AG10803 (cell line): Measurements from ENCODE around the gene DSE.

Experiments
- DNase-seq: peaks from one replicate; pipeline ENCODE4 v3.0.0; 2010; ENCODE audit warnings: low read depth
- H3K4me3 ChIP-seq: 2 replicates; pipeline ENCODE4 v1.5.1; 2011; ENCODE audit warnings: mild to moderate bottlenecking, low read length, control low read depth
- TF ChIP-seq, protein P1 (sequence below): conservative IDR thresholded peaks from 2 replicates; pipeline ENCODE4 v1.5.1; 2011; ENCODE audit warnings: mild to moderate bottlenecking, low read length, control low read depth, inconsistent platforms

Gene DSE

DNA sequence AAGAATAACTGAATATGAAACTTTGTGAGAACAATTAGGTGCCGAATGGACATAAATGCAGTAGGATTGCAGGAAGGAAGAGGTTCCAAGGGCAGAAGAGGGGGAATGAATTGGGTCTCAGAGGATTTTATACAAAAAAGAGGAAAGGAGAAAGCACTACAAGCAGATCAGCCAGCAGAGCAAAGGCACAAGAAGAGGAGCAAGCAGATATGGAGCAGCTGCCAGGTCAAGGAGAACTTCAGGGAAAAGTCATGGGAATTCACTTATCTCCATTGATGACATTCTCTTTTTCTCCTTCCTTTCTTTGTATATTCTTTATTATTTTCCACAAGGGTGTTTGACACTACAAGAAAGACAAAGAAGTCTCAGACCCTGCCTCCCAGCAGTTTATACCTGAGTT lies 9.6 kb downstream of the DSE start:
- no peak overlapping the region for H3K4me3 ChIP-seq
- TF ChIP-seq, protein P1, sequence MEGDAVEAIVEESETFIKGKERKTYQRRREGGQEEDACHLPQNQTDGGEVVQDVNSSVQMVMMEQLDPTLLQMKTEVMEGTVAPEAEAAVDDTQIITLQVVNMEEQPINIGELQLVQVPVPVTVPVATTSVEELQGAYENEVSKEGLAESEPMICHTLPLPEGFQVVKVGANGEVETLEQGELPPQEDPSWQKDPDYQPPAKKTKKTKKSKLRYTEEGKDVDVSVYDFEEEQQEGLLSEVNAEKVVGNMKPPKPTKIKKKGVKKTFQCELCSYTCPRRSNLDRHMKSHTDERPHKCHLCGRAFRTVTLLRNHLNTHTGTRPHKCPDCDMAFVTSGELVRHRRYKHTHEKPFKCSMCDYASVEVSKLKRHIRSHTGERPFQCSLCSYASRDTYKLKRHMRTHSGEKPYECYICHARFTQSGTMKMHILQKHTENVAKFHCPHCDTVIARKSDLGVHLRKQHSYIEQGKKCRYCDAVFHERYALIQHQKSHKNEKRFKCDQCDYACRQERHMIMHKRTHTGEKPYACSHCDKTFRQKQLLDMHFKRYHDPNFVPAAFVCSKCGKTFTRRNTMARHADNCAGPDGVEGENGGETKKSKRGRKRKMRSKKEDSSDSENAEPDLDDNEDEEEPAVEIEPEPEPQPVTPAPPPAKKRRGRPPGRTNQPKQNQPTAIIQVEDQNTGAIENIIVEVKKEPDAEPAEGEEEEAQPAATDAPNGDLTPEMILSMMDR, result no peak
- no peak for DNase-seq

DNA sequence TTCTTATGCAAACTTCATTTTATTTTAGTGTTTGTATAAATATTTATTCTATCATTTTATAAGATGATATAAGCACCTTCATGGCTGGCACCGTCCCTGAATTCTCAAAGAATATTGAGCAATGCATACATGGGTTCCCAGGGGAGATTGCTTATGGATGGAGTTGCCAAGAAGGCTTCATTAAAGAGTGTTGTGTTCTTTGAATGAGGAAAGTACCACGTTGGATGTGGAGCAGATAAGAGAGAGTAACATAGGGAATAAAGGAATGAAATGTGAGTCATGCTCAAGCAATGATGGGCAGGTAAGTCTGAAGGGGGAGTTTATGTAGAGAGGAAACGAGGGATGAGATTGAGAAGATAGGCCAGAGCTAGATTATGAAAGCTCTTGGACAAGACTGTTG lies 10.3 kb downstream of the DSE start:
- no peak for DNase-seq
- TF ChIP-seq, protein P1, result no peak
- H3K4me3 ChIP-seq, result no peak overlapping the region

DNA sequence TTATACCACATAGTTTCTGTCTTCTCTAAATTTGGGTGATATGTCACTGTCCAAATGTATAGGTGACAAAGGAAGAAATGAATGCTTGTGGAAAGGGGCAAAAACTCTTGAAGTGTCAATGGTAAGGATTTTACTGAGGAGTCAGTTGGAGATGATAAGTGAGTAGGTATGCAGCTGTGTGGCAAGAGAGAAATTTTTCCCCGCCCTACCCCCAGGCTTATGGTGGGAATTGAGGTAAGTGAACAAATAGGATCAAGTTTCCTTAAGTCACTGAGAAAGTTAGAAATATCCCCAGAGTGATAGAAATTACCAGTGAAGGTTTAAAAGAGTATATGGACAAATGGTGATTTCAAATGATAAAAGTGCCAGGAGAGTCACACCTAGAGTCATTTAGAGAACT lies 11.8 kb downstream of the DSE start:
- H3K4me3 ChIP-seq, result no peak overlapping the region
- DNase-seq, result no peak
- TF ChIP-seq, protein P1, result no peak

GRCh38 chr6:116384727-116385458 lies 14.1 kb downstream of the DSE start:
- DNase-seq, result no peak
- no peak overlapping the region for H3K4me3 ChIP-seq
- TF ChIP-seq, protein P1, result no peak

DNA sequence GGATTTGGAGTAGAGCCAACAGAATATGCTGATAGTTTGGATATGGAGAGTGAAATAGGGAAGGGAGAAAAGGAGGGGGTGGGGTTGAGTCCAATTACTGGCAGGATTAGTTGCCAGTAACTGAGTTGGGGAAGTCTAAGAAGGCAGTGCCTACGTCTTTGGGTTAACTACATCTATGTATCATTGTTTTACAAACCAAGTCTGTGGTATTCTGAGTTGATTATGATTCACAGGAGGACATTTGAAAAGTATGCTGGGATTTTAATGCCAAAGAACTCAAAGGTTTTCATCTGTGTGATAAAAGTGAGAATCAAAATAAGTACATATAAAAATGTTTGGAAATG lies 14.7 kb downstream of the DSE start:
- no peak overlapping the region for H3K4me3 ChIP-seq
- DNase-seq, result peak; percentile 77
- TF ChIP-seq, protein P1, result no peak

DNA sequence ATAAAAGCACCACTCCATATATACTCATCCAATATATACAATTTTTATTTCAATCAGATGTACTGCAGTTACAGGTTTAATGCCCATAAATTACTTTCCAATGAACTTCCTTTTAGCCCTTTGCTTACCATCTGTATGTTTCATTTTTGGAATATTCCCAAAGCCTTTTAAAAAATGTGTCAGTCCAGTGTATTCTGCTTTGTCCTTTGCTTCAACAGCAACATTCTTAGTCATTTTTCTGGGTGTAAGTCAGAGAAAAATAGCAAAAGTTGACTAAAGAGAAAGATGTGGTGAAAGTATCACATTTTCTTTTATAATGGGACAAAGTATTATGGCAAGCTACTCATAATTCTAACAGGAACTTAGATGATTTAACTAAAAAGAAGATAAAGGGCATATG lies 15.2 kb downstream of the DSE start:
- TF ChIP-seq, protein P1, result no peak
- H3K4me3 ChIP-seq, result no peak overlapping the region
- peak; percentile 64 for DNase-seq

- DNase-seq, result peak; percentile 66
- H3K4me3 ChIP-seq, result no peak overlapping the region
- TF ChIP-seq, protein P1, result no peak
Observed at GRCh38 chr6:116386581-116387299, 16.0 kb downstream of the DSE start.
